Suppressor macrophage (primary cell): ENCODE results near the gene IER3.

Experiments
- DNase-seq, 4 experiments: peaks; one replicate each; pipeline ENCODE4 v3.0.0-alpha.2; 2020 to 2022

Gene IER3

GRCh38 chr6:30747902-30748769 lies 3.8 kb upstream of the IER3 start:
- DNase-seq, result no peak

GRCh38 chr6:30747300-30747687 lies 2.9 kb upstream of the IER3 start:
- DNase-seq, result no peak

GRCh38 chr6:30743099-30744053 lies 971 bp downstream of the IER3 start:
- DNase-seq, result peak; percentile 24 to 62 (median 43)

- DNase-seq, result peak; percentile 96 to 99 (median 98)
These were observed 1.8 kb downstream of the IER3 start, which contains the start of gene FLOT1 for GRCh38 chr6:30742316-30743098. FLOT1 (minus strand) TSS chr6:30742687; CDS start chr6:30742189, 498 bp downstream.

GRCh38 chr6:30741789-30742315 lies 2.5 kb downstream of the IER3 start:
- peak in 2 of 4 experiments; percentile 33 to 70 for DNase-seq

- peak in 3 of 4 experiments; percentile 53 to 58 (median 55) for DNase-seq
These were observed 3.1 kb downstream of the IER3 start for GRCh38 chr6:30741063-30741779.

- DNase-seq, result no peak
These were observed 3.8 kb downstream of the IER3 start for GRCh38 chr6:30740540-30740870.

GRCh38 chr6:30738532-30738931 lies 5.8 kb downstream of the IER3 start:
- DNase-seq, result no peak

- no peak for DNase-seq
These were observed 8.6 kb downstream of the IER3 start for GRCh38 chr6:30735668-30736314.

GRCh38 chr6:30732237-30732943 lies 12.0 kb downstream of the IER3 start:
- DNase-seq, result no peak

- DNase-seq, result peak; percentile 64 to 90 (median 80)
These were observed 13.5 kb downstream of the IER3 start for GRCh38 chr6:30730601-30731435.

GRCh38 chr6:30727920-30728553 lies 16.3 kb downstream of the IER3 start:
- DNase-seq, result peak in 1 of 4 experiments; percentile 22

- DNase-seq, result no peak
These were observed 17.6 kb downstream of the IER3 start for GRCh38 chr6:30726506-30727413.

- DNase-seq, result no peak
These were observed 18.4 kb downstream of the IER3 start for GRCh38 chr6:30725713-30726505.

GRCh38 chr6:30724906-30725667 lies 19.3 kb downstream of the IER3 start:
- DNase-seq, result peak in 3 of 4 experiments; percentile 39 to 56 (median 50)
